IMR-90 (cell line): ENCODE results near the gene ZNF385D. TPM values are rescaled to one million over a fixed set of nuclear protein-coding genes. Genes with fewer than 3 reads are reported as not detected.

Experiments used
- ATAC-seq: fragments of 200-7000 bp; cut with Tn5 transposase; 2 replicates; pipeline ENCODE4 v1.9.1; 2020; ENCODE audit warnings: low read depth, mild to moderate bottlenecking, moderate library complexity
- BruUV-seq: library from RNA; stranded (reverse); fragments of 400-500 nt; replicated peaks from 2 replicates; lab custom pipeline; 2021; lab: Mats Ljungman, UMichigan
- CTCF ChIA-PET: fragments of 300-600 bp; formaldehyde crosslinking; extraction: SDS; loops from one replicate; lab custom pipeline; 2021; ENCODE audit warnings: antibody characterized with exemption; lab: Yijun Ruan, JAX
- POLR2A ChIA-PET: fragments of 300-600 bp; sonication (Branson Sonifier 250); formaldehyde crosslinking; loops from one replicate; lab custom pipeline; 2022; ENCODE audit warnings: antibody characterized with exemption; ENCODE audit not compliant: unreplicated experiment; lab: Charles Lee
- DNase-seq: peaks from one replicate; pipeline ENCODE4 v3.0.0; 2013
- H2AFZ ChIP-seq: replicated peaks from 2 replicates; pipeline ENCODE3; 2013; ENCODE audit warnings: low read length, mild to moderate bottlenecking; ENCODE audit not compliant: poor library complexity
- H2AK5ac ChIP-seq: 2 replicates; pipeline ENCODE4 v1.6.1; 2013; ENCODE audit warnings: low read depth, low read length, inconsistent platforms
- H2AK9ac ChIP-seq: replicated peaks from 2 replicates; pipeline ENCODE3; 2013; ENCODE audit warnings: mild to moderate bottlenecking, low read depth, low read length, moderate library complexity; ENCODE audit not compliant: poor library complexity
- H2BK120ac ChIP-seq: 2 replicates; pipeline ENCODE4 v1.6.1; 2013; ENCODE audit warnings: low read depth, low read length, inconsistent platforms
- H2BK15ac ChIP-seq: 3 replicates; pipeline ENCODE4 v1.6.1; 2013; ENCODE audit warnings: low read depth, low read length, inconsistent platforms
- H2BK20ac ChIP-seq: 2 replicates; pipeline ENCODE4 v1.6.1; 2013; ENCODE audit warnings: low read depth, mild to moderate bottlenecking, inconsistent platforms, low read length, moderate library complexity
- H2BK5ac ChIP-seq: 2 replicates; pipeline ENCODE4 v1.6.1; 2013; ENCODE audit warnings: mild to moderate bottlenecking, low read depth, low read length, inconsistent platforms; ENCODE audit not compliant: poor library complexity, severe bottlenecking
- H3K14ac ChIP-seq: replicated peaks from 2 replicates; pipeline ENCODE4 v1.6.1; 2013; ENCODE audit warnings: low read depth, low read length, inconsistent platforms
- H3K18ac ChIP-seq: 2 replicates; pipeline ENCODE4 v1.6.1; 2013; ENCODE audit warnings: low read depth, low read length, control low read depth
- H3K23ac ChIP-seq: 2 replicates; pipeline ENCODE4 v1.6.1; 2013; ENCODE audit warnings: low read depth, low read length, inconsistent platforms
- H3K27ac ChIP-seq: 2 replicates; pipeline ENCODE4 v1.5.1; 2013; ENCODE audit warnings: mild to moderate bottlenecking, control low read depth, low read length; ENCODE audit not compliant: insufficient read depth
- H3K27me3 ChIP-seq: 2 replicates; pipeline ENCODE4 v1.6.1; 2013; ENCODE audit warnings: low read length; ENCODE audit not compliant: control insufficient read depth, insufficient read depth
- H3K36me3 ChIP-seq: 2 replicates; pipeline ENCODE4 v1.6.1; 2013; ENCODE audit warnings: low read length, mixed read lengths; ENCODE audit not compliant: control insufficient read depth, insufficient read depth
- H3K4ac ChIP-seq: 2 replicates; pipeline ENCODE4 v1.6.1; 2013; ENCODE audit warnings: low read depth, low read length, inconsistent platforms
- H3K4me1 ChIP-seq: 2 replicates; pipeline ENCODE4 v1.6.1; 2013; ENCODE audit warnings: low read length, mixed read lengths; ENCODE audit not compliant: control insufficient read depth, insufficient read depth
- H3K4me2 ChIP-seq: 2 replicates; pipeline ENCODE4 v1.6.1; 2013; ENCODE audit warnings: low read depth, mild to moderate bottlenecking, control low read depth, low read length, moderate library complexity
- H3K4me3 ChIP-seq: 2 replicates; pipeline ENCODE4 v1.5.1; 2013; ENCODE audit warnings: low read depth, mild to moderate bottlenecking, control low read depth, low read length, moderate library complexity; ENCODE audit not compliant: insufficient read depth
- H3K56ac ChIP-seq: 2 replicates; pipeline ENCODE4 v1.6.1; 2013; ENCODE audit warnings: low read length, inconsistent platforms; ENCODE audit not compliant: insufficient read depth; ENCODE audit errors: extremely low read depth
- H3K79me1 ChIP-seq, 2 experiments: 2 replicates each; pipeline ENCODE4 v1.6.1; 2013; ENCODE audit warnings: low read length in 2 of 2, inconsistent platforms in 1 of 2, low read depth in 1 of 2
- H3K9ac ChIP-seq: 2 replicates; pipeline ENCODE4 v1.6.1; 2013; ENCODE audit warnings: low read depth, low read length, control low read depth
- H3K9me1 ChIP-seq: 2 replicates; pipeline ENCODE4 v1.6.1; 2013; ENCODE audit warnings: low read length, inconsistent platforms; ENCODE audit not compliant: insufficient read depth
- H3K9me3 ChIP-seq: 2 replicates; pipeline ENCODE4 v1.6.1; 2013; ENCODE audit warnings: low read length; ENCODE audit not compliant: control insufficient read depth, insufficient read depth
- H4K20me1 ChIP-seq: 2 replicates; pipeline ENCODE4 v1.6.1; 2013; ENCODE audit warnings: low read length, inconsistent platforms; ENCODE audit not compliant: insufficient read depth
- H4K5ac ChIP-seq: 2 replicates; pipeline ENCODE4 v1.6.1; 2013; ENCODE audit warnings: mild to moderate bottlenecking, low read depth, low read length, control low read depth
- H4K8ac ChIP-seq, 2 experiments: 2 replicates each; pipeline ENCODE4 v1.6.1; 2013; ENCODE audit warnings: low read depth in 2 of 2, low read length in 2 of 2, control low read depth in 1 of 2, inconsistent platforms in 1 of 2
- H4K91ac ChIP-seq: 2 replicates; pipeline ENCODE4 v1.6.1; 2013; ENCODE audit warnings: low read depth, low read length, inconsistent platforms; ENCODE audit not compliant: insufficient read depth
- BHLHE40 ChIP-seq: fragments of 150-350 bp; IDR thresholded peaks from 2 replicates; pipeline ENCODE4 v1.6.1; 2016; ENCODE audit warnings: mild to moderate bottlenecking, low read depth, low read length
- CEBPB ChIP-seq: IDR thresholded peaks from 2 replicates; pipeline ENCODE4 v1.6.1; 2012; ENCODE audit warnings: low read depth, low read length, improper control_type of control experiment
- CHD1 ChIP-seq: IDR thresholded peaks from 2 replicates; pipeline ENCODE4 v1.6.1; 2012; ENCODE audit warnings: low read depth, low read length, improper control_type of control experiment
- CTCF ChIP-seq: conservative IDR thresholded peaks from 2 replicates; pipeline ENCODE4 v1.5.1; 2012; ENCODE audit warnings: mild to moderate bottlenecking, low read depth, low read length, improper control_type of control experiment
- ELK1 ChIP-seq: fragments of 150-350 bp; IDR thresholded peaks from 2 replicates; pipeline ENCODE4 v1.6.1; 2016; ENCODE audit warnings: low read depth, mild to moderate bottlenecking, low read length, moderate library complexity, borderline replicate concordance
- FOS ChIP-seq: fragments of 150-350 bp; IDR thresholded peaks from 2 replicates; pipeline ENCODE4 v1.6.1; 2016; ENCODE audit warnings: low read depth, low read length
- MAFK ChIP-seq: IDR thresholded peaks from 2 replicates; pipeline ENCODE4 v1.6.1; 2012; ENCODE audit warnings: low read depth, low read length, improper control_type of control experiment
- MAZ ChIP-seq: IDR thresholded peaks from 2 replicates; pipeline ENCODE4 v1.6.1; 2012; ENCODE audit warnings: low read depth, mild to moderate bottlenecking, low read length, improper control_type of control experiment, moderate library complexity, borderline replicate concordance
- MXI1 ChIP-seq: IDR thresholded peaks from 2 replicates; pipeline ENCODE4 v1.6.1; 2012; ENCODE audit warnings: low read depth, mild to moderate bottlenecking, low read length, moderate library complexity, borderline replicate concordance
- NFE2L2 ChIP-seq: fragments of 150-350 bp; IDR thresholded peaks from 2 replicates; pipeline ENCODE4 v1.6.1; 2016; ENCODE audit warnings: low read depth, mild to moderate bottlenecking, low read length
- POLR2A ChIP-seq: IDR thresholded peaks from 2 replicates; pipeline ENCODE4 v1.6.1; 2012; ENCODE audit warnings: mild to moderate bottlenecking, low read depth, low read length
- RAD21 ChIP-seq: IDR thresholded peaks from 2 replicates; pipeline ENCODE4 v1.6.1; 2012; ENCODE audit warnings: low read length, improper control_type of control experiment
- RCOR1 ChIP-seq: IDR thresholded peaks from 2 replicates; pipeline ENCODE4 v1.6.1; 2012; ENCODE audit warnings: mild to moderate bottlenecking, low read length, improper control_type of control experiment; ENCODE audit not compliant: insufficient replicate concordance
- RFX5 ChIP-seq: IDR thresholded peaks from 2 replicates; pipeline ENCODE4 v1.8.0; 2012; ENCODE audit warnings: low read depth, mild to moderate bottlenecking, low read length, moderate library complexity
- SMC3 ChIP-seq: fragments of 150-350 bp; IDR thresholded peaks from 2 replicates; pipeline ENCODE4 v1.6.1; 2016; ENCODE audit warnings: low read depth, mild to moderate bottlenecking, antibody characterized with exemption, low read length, moderate library complexity
- USF2 ChIP-seq: fragments of 150-350 bp; IDR thresholded peaks from 2 replicates; pipeline ENCODE4 v1.6.1; 2017; ENCODE audit warnings: mild to moderate bottlenecking, antibody characterized with exemption, low read length, low read depth
- WGBS, 2 experiments: methylation state at CpG; one replicate each; pipeline versions ENCODE4 v1.1.5 to v1.1.7; 2013; ENCODE audit warnings: missing lambda C conversion rate in 2 of 2; ENCODE audit not compliant: insufficient read length in 1 of 2; ENCODE audit errors: extremely low coverage in 2 of 2; 5-methylcytosine and 5-hydroxymethylcytosine counted together
- dilution Hi-C: fragments of 300-500 bp; cut with HindIII; formaldehyde crosslinking; loops from one replicate; pipeline ENCODE4 v1.14.3; 2018; ENCODE audit warnings: low sequenced_read_pairs; ENCODE audit not compliant: unreplicated experiment
- in situ Hi-C: fragments of 300-500 bp; cut with MboI; formaldehyde crosslinking; loops from 3 replicates; pipeline ENCODE4 v1.14.3; 2019; ENCODE audit warnings: low sequenced_read_pairs, inconsistent platforms, mixed read lengths
- intact Hi-C: fragments of 100-400 bp; cut with micrococcal nuclease; formaldehyde crosslinking; loops from 2 replicates; pipeline ENCODE4 v1.10.0; 2022
- polyA plus RNA-seq, 3 experiments: library from polyadenylated mRNA; depleted of rRNA; stranded (reverse); fragments of >200 nt; gene quantifications; 2 replicates each; pipeline ENCODE4 v1.2.3, GENCODE V29; 2012; ENCODE audit warnings: low replicate concordance in 1 of 3
- total RNA-seq: library from RNA; depleted of rRNA; stranded (reverse); fragments of >200 nt; gene quantifications from 2 replicates; pipeline ENCODE4 v1.2.3, GENCODE V29; 2012

ZNF385D gene
- total and polyA plus RNA-seq, 2 of the 4 experiments (the other 2 are of a cell fraction) = 0.18 to 2.4 TPM

DNA sequence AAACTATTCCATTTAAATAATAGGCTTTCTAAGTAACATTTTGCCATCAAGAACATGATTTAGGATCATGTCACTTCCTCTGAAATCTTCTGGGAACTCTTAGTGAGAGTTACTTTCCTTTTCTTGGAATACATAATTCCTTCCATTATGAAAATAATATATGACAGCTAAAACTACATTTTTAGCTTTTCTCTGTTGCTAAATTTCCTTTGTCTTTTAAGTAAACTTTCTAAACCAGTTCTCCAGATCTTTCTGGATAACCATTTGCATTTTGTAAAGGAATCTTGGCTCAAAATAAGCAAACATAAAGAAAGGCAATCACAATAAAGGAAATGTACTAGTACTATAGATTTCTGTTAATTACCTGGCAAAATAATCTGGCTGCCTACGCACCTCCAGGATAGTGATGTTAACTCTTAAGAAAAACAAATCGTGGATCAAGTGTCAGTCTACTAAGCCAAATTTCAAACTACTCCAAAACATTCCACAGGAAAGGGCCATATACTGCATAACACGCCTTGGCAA lies 165.7 kb downstream of the ZNF385D start:
- no peak overlapping the region for H3K9ac ChIP-seq
- H2BK20ac ChIP-seq = no peak overlapping the region
- H3K4me1 ChIP-seq = no peaks in the 10 kb centered on the region
- WGBS, 2 experiments = 100% methylated on average over 1 of the region's 3 CpGs; no CpG with 5 or more reads in 1 of the 2 experiments
- H2AFZ ChIP-seq = no peak overlapping the region
- H3K79me1 ChIP-seq = no peaks in the 10 kb centered on the region
- H2AK5ac ChIP-seq = no peak overlapping the region
- ChIA-PET POLR2A (no interaction called here), CTCF (no interaction called here)
- no peaks in the 10 kb centered on the region for H3K27me3 ChIP-seq
- no peak overlapping the region for H2BK120ac ChIP-seq
- TF ChIP-seq MXI1 (no peak), CHD1 (no peak), ELK1 (no peak), CTCF (no peak), RFX5 (no peak), POLR2A (no peak), USF2 (no peak), RCOR1 (no peak), MAFK (no peak), MAZ (no peak), CEBPB (no peak), BHLHE40 (no peak), NFE2L2 (no peak), FOS (no peak), RAD21 (no peak), SMC3 (no peak)
- H3K4ac ChIP-seq = no peak overlapping the region
- H2AK9ac ChIP-seq = no peak overlapping the region
- no peak overlapping the region for H4K91ac ChIP-seq
- no peak overlapping the region for H3K4me2 ChIP-seq
- H3K9me1 ChIP-seq = no peaks in the 10 kb centered on the region
- no peaks in the 10 kb centered on the region for H4K20me1 ChIP-seq
- in situ Hi-C loops (no loop called here), dilution Hi-C loops (no loop called here), intact Hi-C loops (no loop called here)
- no peak overlapping the region for H3K56ac ChIP-seq
- no TSS peak for BruUV-seq
- H3K23ac ChIP-seq = no peak overlapping the region
- no peak overlapping the region for H3K27ac ChIP-seq
- H2BK15ac ChIP-seq = no peak overlapping the region
- no peak overlapping the region for H3K18ac ChIP-seq
- H3K14ac ChIP-seq = no peak overlapping the region
- no peaks in the 10 kb centered on the region for H3K9me3 ChIP-seq
- no peak overlapping the region for H4K8ac ChIP-seq
- ATAC-seq (no peak), DNase-seq (no peak)
- no peak overlapping the region for H3K4me3 ChIP-seq
- H3K36me3 ChIP-seq = no peaks in the 10 kb centered on the region
- H2BK5ac ChIP-seq = no peak overlapping the region
- H4K5ac ChIP-seq = no peak overlapping the region
